22Rv1 (cell line): ENCODE data around the gene NEURL2.
"Not testable (repeated sequence)": the region's sequence is repeated elsewhere in the genome, so short reads cannot be mapped to it uniquely, and the experiment has no call there.

Experiments
- H3K27ac ChIP-seq: fragments of 450-650 bp; 2 replicates; pipeline ENCODE4 v1.5.1; 2017
- ZFX ChIP-seq: fragments of 450-650 bp; IDR thresholded peaks from 2 replicates; pipeline ENCODE4 v1.6.1; 2017; ENCODE audit warnings: antibody characterized with exemption, borderline replicate concordance
- TF ChIP-seq, protein P1 (sequence below): fragments of 450-650 bp; IDR thresholded peaks from 2 replicates; pipeline ENCODE4 v1.5.1; 2017; ENCODE audit warnings: mild to moderate bottlenecking

Gene NEURL2

DNA sequence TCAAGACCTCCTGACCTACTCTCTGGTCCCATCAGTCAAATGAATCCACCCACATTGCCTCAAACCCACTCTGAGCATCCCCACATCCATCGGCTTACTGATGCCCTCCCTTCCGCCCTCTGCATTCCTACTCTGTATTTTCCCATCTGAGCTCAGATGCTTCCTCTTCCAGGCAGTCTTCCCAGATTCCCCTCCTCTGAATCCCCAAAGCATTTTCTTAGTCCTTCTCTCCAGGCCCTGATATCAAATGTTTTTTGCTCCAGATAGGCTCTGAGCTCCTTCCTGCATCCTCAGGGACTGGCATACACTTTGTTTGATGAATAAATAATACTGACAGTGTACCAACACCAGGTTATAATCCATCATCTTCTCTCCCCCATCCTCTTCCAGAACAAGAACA is 17.1 kb upstream of the NEURL2 start:
- no peak for TF ChIP-seq ZFX
- TF ChIP-seq, protein P1, sequence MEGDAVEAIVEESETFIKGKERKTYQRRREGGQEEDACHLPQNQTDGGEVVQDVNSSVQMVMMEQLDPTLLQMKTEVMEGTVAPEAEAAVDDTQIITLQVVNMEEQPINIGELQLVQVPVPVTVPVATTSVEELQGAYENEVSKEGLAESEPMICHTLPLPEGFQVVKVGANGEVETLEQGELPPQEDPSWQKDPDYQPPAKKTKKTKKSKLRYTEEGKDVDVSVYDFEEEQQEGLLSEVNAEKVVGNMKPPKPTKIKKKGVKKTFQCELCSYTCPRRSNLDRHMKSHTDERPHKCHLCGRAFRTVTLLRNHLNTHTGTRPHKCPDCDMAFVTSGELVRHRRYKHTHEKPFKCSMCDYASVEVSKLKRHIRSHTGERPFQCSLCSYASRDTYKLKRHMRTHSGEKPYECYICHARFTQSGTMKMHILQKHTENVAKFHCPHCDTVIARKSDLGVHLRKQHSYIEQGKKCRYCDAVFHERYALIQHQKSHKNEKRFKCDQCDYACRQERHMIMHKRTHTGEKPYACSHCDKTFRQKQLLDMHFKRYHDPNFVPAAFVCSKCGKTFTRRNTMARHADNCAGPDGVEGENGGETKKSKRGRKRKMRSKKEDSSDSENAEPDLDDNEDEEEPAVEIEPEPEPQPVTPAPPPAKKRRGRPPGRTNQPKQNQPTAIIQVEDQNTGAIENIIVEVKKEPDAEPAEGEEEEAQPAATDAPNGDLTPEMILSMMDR: no peak
- H3K27ac ChIP-seq: no peak overlapping the region

DNA sequence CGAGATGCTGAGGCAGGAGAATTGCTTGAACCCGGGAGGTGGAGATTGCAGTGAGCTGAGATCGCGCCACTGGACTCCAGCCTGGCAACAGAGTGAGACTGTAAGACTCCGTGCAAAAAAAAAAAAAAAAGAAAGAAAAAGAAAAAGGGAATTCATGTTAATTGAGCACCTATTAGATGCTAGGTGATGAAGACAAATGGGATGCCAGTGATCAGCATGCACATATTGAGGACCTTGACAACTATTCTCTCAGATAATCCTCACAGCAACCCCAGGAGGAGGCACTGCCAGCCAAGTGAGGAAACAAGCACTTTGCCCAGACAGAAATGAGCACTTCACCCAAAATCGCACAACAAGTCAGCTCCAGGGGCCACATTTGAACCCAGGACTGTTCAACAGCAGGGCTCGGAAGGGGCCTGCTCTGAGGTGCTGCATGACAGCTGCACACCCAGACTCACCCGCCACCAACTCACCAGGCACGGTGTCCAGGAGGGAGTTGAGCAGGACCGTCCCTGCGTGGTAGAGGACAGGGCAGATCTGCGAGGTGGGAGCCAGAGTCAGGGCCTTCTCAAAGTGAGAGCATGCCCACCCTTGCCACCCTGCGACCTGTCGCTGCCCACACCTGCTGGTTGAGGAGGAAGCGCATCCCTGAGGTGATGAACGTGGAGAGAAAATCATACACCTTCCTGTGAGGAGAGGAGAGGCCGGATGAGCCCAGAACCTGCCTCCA is 16.4 kb upstream of the NEURL2 start:
- TF ChIP-seq, protein P1: no peak
- no peak for TF ChIP-seq ZFX

DNA sequence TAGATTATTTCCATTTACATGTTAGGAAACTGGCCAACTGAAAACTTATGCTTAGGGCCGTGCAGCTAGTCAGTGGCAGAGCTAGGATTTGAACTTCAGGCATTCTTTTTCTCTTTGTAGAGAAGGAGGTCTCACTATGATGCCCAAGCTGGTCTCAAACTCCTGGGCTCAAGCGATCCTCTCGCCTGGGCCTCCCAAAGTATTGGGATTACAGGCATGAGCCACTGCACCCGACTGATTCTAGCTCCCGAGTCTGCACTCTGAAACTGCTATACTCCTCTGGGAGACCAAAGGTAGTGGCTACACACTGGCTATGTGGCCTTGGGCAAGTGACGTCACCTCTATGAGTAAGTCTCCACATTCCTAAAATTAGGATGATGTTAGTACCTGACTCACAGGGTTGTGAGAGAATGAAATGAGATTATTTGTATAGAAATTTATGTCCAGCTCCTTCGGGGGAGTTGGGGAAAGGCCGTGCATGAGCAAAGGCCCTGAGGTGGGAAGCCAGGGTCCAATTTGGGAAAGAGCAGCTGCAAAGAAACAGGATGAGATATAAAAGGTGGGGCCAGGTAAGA is 14.6 kb upstream of the NEURL2 start:
- H3K27ac ChIP-seq: no peak overlapping the region
- no peak for TF ChIP-seq ZFX
- TF ChIP-seq, protein P1: no peak

More for the DNA sequence above, 16.4 kb upstream of the NEURL2 start:
- H3K27ac ChIP-seq: no peak overlapping the region

DNA sequence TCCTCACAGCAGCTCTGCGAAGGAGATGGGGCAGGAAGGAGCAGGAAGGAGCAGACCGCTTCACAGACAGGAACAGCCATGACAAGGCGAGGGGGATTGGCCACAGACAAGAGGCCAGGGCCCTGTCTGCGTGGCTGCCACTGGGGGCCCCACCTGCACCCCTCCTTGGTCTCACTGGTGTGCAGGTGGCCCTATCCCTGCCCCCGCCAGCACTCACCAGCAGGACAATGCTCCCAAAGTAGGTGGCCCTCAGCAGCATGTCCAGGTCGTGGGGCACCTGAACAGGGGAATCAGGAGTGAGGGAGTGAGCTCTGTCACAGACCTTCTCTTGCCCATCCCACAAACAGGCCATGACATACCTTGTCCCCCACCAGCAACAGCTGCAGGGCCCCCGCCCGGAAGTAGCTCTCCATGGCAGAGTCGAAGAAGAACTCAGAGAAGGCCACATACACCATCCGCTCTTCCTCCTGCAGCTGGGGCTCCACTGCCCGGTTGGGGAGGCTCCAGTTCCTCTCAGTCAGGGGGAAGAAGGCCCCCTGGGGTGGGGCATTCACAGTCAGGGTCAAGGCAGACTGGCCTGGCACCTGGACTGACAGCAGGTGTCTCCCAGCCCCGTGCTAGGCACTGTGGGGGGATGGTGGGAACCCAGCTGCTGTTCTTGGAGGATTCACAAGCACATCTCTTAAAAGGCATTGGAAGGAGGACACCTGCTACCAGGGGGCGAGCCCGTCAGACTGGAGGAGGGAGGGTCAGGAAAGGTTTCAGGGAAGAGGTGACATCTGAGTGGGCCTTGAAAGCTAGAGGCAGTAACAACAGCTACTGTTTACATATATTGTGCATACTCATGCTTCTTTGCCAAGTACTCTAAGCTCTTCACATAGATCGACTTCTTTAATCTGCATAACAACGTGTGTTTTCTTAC is 13.8 kb upstream of the NEURL2 start:
- H3K27ac ChIP-seq: no peak overlapping the region
- no peak for TF ChIP-seq ZFX
- TF ChIP-seq, protein P1: no peak

DNA sequence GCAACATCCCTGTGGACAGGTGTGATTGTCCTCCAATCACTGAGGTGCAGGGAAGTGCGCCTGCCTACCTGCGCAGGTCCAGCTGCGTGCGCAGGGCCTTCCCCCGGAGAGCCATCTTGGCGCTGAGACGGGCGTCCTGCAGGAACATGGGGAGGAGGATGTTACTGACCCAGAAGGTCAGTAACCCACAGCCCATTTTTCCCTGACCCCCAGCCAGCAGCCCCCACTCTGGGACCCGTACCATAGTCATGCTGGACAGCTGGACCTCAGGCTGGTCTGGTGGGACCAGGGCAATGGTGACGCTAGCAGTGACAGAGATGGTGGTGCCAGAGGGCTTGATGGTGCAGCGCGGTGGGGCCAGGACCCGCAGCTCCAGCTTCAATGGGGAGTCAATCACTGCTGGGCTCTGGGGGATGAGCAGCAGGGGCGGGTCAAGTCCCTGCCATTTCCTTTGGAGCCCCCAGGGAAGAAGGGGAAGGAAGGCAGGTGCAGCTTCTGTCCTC is 11.2 kb upstream of the NEURL2 start:
- no peak overlapping the region for H3K27ac ChIP-seq
- no peak for TF ChIP-seq ZFX
- TF ChIP-seq, protein P1: no peak

DNA sequence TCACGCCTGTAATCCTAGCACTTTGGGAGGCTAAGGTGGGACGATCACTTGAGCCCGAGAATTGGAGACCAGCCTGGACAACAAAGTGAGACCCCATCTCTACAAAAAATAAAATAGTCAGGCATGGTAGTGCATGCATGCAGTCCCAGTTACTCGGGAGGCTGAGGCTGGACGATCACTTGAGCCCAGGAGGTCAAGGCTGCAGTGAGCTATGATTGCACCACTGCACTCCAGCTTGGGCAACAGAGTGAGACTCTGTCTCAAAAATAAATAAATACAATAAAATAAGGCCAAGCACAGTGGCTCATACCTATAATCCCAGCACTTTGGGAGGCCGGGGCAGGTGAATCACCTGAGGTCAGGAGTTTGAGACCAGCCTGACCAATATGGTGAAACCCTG is 10.3 kb upstream of the NEURL2 start:
- not testable (repeated sequence) for H3K27ac ChIP-seq

DNA sequence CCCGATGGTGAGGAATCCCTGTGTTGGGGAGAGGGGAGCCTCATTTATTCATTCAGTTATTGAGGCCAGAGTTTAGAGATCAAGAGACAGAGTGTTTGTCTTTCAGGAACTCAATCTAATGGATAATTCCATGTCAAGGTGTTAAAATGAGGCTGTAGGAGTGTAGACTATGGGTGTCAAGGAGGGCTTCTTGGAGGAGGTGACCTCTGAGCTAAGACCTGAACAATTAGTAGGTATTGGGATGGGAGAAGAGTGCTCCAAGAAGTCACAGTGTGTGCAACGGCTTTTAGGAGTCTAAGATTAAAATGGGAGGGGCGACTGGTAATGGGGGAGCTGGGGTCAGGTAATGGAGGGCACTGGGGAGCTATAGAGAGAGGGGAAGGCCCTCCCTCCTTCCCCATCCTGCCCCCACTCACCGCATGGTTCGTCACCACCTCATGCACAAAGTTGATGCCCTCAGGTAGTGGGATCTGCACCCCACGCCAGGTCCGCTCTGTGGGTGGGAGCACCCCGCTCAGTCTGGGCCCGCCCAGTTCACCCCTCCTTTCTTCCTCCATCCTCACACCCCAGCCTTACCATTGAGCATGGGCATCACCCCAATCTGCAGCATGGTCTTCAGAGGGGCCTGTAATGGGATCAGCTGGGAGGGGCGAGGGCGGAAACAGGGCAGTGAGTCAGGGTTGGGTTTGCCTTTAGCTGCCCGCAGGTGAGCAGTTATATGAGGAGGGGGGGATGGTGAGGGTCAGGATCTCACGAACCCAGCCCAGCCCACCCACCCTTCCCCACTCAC is 8.2 kb upstream of the NEURL2 start:
- TF ChIP-seq ZFX: no peak
- TF ChIP-seq, protein P1: no peak
- no peak overlapping the region for H3K27ac ChIP-seq
